Epithelial cell of esophagus (primary cell): ENCODE results near the gene ARRB2.

Source experiments
- DNase-seq: peaks from one replicate; pipeline ENCODE4 v3.0.0; 2010; ENCODE audit warnings: low read depth
- H3K4me3 ChIP-seq: 2 replicates; pipeline ENCODE4 v1.5.1; 2011; ENCODE audit warnings: mild to moderate bottlenecking, low read length, control low read depth
- CTCF ChIP-seq: IDR thresholded peaks from 2 replicates; pipeline ENCODE4 v1.5.1; 2011; ENCODE audit warnings: low read depth, mild to moderate bottlenecking, low read length, control low read depth, inconsistent platforms; ENCODE audit not compliant: insufficient read depth; ENCODE audit errors: missing control alignments

Gene ARRB2

DNA sequence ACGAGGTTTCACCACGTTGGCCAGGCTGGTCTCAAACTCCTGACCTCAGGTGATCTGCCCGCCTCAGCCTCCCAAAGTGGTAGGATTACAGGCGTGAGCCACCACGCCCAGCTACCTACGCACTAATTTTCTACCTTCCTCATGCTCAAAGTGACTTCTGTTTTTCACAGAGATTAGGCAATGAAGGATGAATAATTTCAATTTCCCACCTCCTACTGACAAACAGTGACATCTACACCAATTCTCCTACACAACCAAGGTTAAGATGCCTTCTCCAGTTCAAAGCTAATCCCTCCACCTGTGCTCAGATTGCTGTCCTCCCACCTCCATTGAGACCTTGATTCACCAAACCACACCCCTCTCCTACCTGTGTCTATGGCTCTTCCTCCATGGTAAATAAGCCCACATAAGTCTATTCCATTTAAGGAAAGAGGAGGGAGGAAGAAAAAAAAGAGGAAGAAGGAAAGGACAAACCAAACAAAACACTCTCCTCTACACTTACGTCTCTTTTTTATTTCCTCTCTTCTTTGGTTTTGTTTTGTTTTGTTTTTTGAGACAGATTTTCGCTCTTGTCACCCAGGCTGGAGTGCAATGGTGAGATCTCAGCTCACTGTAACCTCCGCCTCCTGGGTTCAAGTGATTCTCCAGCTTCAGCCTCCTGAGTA lies 15.3 kb downstream of the ARRB2 start:
- DNase-seq = no peak
- H3K4me3 ChIP-seq = no peak overlapping the region
- no peak for TF ChIP-seq CTCF

DNA sequence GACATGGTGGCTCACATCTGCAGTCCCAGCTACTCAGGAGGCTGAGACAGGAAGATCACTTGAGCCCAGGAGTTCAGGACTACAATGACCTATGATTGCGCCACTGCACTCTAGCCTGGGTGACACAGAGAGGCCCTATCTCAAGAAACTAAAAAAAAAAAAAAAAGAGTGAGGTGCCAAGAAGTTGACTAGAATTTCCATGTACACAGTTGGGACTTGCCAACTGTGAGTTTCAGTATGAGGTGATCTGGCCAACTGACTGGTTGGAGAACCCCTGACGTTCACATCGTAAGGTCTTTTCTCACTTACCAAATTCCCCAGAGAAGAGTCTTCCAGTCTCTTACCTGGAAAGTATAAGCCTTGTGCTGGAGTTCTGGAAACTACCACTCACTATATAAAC lies 17.7 kb downstream of the ARRB2 start:
- DNase-seq = peak; percentile 49
- TF ChIP-seq CTCF = no peak
- no peak overlapping the region for H3K4me3 ChIP-seq

DNA sequence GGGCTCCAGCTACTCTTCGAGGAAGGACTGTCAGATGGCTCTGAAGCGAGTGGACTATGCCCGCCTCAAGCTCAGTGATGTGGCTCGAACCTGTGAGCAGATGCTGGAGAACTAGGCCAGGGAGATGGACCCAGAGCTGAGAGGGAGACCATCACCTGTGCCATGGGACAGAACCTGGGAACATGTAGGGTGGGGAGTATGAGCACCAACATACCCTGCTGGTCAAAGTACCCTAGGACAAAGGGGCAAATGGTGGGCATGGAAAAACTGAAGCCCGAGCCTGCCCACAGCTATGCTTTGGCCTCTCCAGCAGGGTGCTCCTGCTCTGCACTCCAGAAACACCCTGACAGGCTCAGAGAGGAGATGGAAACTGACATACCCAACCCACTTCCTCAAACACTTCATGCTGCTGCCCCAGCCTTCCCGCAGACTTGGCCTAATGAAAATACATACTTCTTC lies 22.7 kb downstream of the ARRB2 start:
- H3K4me3 ChIP-seq = no peak overlapping the region
- DNase-seq = peak; percentile 12
- peak; percentile 18 for TF ChIP-seq CTCF

- no peak for DNase-seq
- H3K4me3 ChIP-seq = no peak overlapping the region
- TF ChIP-seq CTCF = no peak
Observed at GRCh38 chr17:4734857-4735475, 24.5 kb downstream of the ARRB2 start.

- no peak for TF ChIP-seq CTCF
- DNase-seq = no peak
- no peak overlapping the region for H3K4me3 ChIP-seq
Observed at GRCh38 chr17:4735876-4736651, 25.6 kb downstream of the ARRB2 start.

DNA sequence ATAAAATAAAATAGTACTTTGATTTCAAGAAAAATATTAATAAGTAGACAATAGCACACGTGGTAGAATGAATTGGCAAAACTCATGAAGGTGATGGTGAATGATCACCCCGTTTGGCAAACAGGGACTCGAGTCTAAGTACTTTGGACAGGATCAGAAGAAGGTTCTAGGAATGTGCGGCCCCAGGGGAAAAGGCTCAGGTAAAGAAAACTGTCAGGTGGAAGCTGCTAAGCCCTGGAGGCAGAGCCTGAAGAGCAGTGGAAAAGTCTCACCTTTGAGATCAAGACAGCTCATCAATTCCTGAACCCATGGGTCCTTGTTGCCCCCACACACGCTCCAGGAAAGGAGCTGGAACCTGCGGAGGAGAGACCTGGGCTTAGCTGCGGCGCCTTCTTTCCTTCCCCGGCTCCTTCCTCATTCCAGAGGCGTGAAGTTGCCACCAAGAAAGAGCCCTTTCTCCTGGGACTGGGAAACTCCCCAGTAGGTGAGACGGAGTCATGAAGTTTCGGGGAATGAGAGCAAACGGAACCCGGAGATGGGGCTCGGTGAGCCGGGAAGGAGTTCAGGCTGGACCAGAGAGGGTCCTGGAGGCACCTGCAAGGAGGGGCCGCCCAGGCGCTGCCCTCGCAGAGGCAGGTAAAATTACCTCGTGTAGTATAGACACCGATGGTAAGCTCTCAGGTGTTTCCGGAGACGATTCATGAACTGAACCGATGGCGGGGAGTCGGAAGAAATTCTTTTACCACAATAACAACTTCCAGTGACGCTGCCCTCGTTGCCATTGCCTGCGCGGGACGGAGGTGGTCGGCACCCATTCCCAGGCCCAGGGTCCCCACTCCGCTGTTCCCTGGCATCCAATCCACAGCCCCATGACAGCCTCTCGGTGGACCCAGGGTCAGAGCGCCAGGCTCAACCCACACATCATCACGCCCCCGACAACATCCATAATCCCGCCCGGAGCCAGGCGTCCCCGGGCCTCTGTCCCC lies 28.0 kb downstream of the ARRB2 start:
- peak overlapping the region; percentile 66 for H3K4me3 ChIP-seq
- no peak for TF ChIP-seq CTCF
- peak; percentile 90 for DNase-seq
